H1 (cell line): ENCODE data around the gene TRNP1. TPM values are rescaled to one million over a fixed set of nuclear protein-coding genes. Genes with fewer than 3 reads are reported as not detected.

Experiments
- CTCF ChIA-PET: fragments of 300-600 bp; sonication (Branson Sonifier 250); formaldehyde crosslinking; loops from one replicate; lab custom pipeline; 2021; ENCODE audit not compliant: partially characterized antibody; lab: Charles Lee
- POLR2A ChIA-PET: fragments of 300-600 bp; sonication (Branson Sonifier 250); formaldehyde crosslinking; loops from one replicate; lab custom pipeline; 2021; ENCODE audit warnings: inconsistent platforms; ENCODE audit not compliant: partially characterized antibody; lab: Charles Lee
- DNase-seq, 2 experiments: peaks; one replicate each; pipeline versions ENCODE4 v3.0.0 to v3.0.0-alpha.2; 2010 to 2022; ENCODE audit warnings: low spot score in 2 of 2, low read depth in 1 of 2, mixed read lengths in 1 of 2
- FAIRE-seq: peaks from 2 replicates; lab custom pipeline; 2011; peaks lifted over from hg19 to GRCh38; lab: Jason Lieb, UNC
- H2AFZ ChIP-seq: 2 replicates; pipeline ENCODE4 v1.8.1; 2012; ENCODE audit warnings: low read length, inconsistent platforms
- H2AK5ac ChIP-seq: 2 replicates; pipeline ENCODE4 v1.6.1; 2013; ENCODE audit warnings: low read depth, low read length
- H2BK120ac ChIP-seq: replicated peaks from 2 replicates; pipeline ENCODE3; 2013; ENCODE audit warnings: low read depth, low read length, inconsistent platforms
- H2BK12ac ChIP-seq: 2 replicates; pipeline ENCODE4 v1.6.1; 2013; ENCODE audit warnings: low read depth, low read length
- H2BK15ac ChIP-seq: 2 replicates; pipeline ENCODE4 v1.6.1; 2013; ENCODE audit warnings: low read length
- H2BK20ac ChIP-seq: 2 replicates; pipeline ENCODE4 v1.6.1; 2013; ENCODE audit warnings: low read length
- H2BK5ac ChIP-seq: 2 replicates; pipeline ENCODE4 v1.6.1; 2013; ENCODE audit warnings: low read depth, low read length
- H3K14ac ChIP-seq: 2 replicates; pipeline ENCODE4 v1.6.1; 2013; ENCODE audit warnings: inconsistent platforms; ENCODE audit not compliant: insufficient read length
- H3K18ac ChIP-seq: 2 replicates; pipeline ENCODE4 v1.6.1; 2013; ENCODE audit warnings: low read length; ENCODE audit errors: extremely low read depth
- H3K23ac ChIP-seq: 2 replicates; pipeline ENCODE4 v1.6.1; 2013; ENCODE audit warnings: inconsistent platforms; ENCODE audit not compliant: insufficient read length
- H3K23me2 ChIP-seq: 2 replicates; pipeline ENCODE4 v1.6.1; 2013; ENCODE audit warnings: low read depth, low read length
- H3K27ac ChIP-seq: 2 replicates; pipeline ENCODE4 v1.6.1; 2011; ENCODE audit warnings: low read depth, low read length, inconsistent platforms
- H3K27me3 ChIP-seq, 4 experiments: replicated peaks in 1 of 4; 1 replicate in 1 of 4; 2 replicates in 3 of 4; pipeline versions ENCODE4 v1.6.1 to v1.8.1; 2011 to 2013; ENCODE audit warnings: low read length in 3 of 4, mild to moderate bottlenecking in 3 of 4, inconsistent platforms in 2 of 4, mixed read lengths in 2 of 4, moderate library complexity in 1 of 4; ENCODE audit not compliant: control insufficient read depth in 3 of 4, insufficient read depth in 3 of 4; ENCODE audit errors: extremely low read depth in 1 of 4
- H3K36me3 ChIP-seq, 4 experiments: 2 replicates each; pipeline versions ENCODE4 v1.6.1 to v1.8.1; 2011 to 2013; ENCODE audit warnings: mild to moderate bottlenecking in 4 of 4, low read length in 3 of 4, moderate library complexity in 2 of 4, control low read depth in 1 of 4, inconsistent platforms in 1 of 4; ENCODE audit not compliant: insufficient read depth in 4 of 4, control insufficient read depth in 2 of 4
- H3K4ac ChIP-seq: replicated peaks from 2 replicates; pipeline ENCODE3; 2013; ENCODE audit warnings: low read length, low read depth, mixed read lengths, inconsistent platforms; ENCODE audit not compliant: insufficient read length
- H3K4me1 ChIP-seq, 4 experiments: replicated peaks in 1 of 4; 1 replicate in 1 of 4; 2 replicates in 3 of 4; pipeline versions ENCODE4 v1.6.1 to v1.8.1; 2011 to 2013; ENCODE audit warnings: low read length in 3 of 4, inconsistent platforms in 2 of 4, mixed read lengths in 1 of 4; ENCODE audit not compliant: insufficient read depth in 4 of 4, control insufficient read depth in 3 of 4
- H3K4me2 ChIP-seq, 2 experiments: 2 replicates each; pipeline versions ENCODE4 v1.6.1 to v1.8.1; 2011 to 2013; ENCODE audit warnings: low read depth in 2 of 2, low read length in 2 of 2, control low read depth in 1 of 2, inconsistent platforms in 1 of 2, mild to moderate bottlenecking in 1 of 2; ENCODE audit not compliant: insufficient read depth in 1 of 2
- H3K4me3 ChIP-seq, 4 experiments: fragments of 200-600, 300-600 bp in 1 of 4; sonication (generic), shearing (Covaris generic), sonication (Bioruptor Twin) in 1 of 4; 2 replicates each; pipeline versions ENCODE4 v1.5.1 to v1.8.1; 2011 to 2016; ENCODE audit warnings: low read length in 4 of 4, low read depth in 3 of 4, control low read depth in 2 of 4, inconsistent platforms in 2 of 4, mild to moderate bottlenecking in 2 of 4, mixed read lengths in 1 of 4, moderate library complexity in 1 of 4; ENCODE audit not compliant: insufficient read depth in 2 of 4; ENCODE audit errors: extremely low read depth in 1 of 4
- H3K56ac ChIP-seq: replicated peaks from 2 replicates; pipeline ENCODE3; 2013; ENCODE audit warnings: low read depth, mild to moderate bottlenecking, mixed read lengths, low read length, inconsistent platforms; ENCODE audit not compliant: insufficient read length
- H3K79me1 ChIP-seq: 2 replicates; pipeline ENCODE4 v1.6.1; 2013; ENCODE audit warnings: low read depth, low read length, control low read depth
- H3K79me2 ChIP-seq, 2 experiments: 2 replicates each; pipeline versions ENCODE4 v1.6.1 to v1.8.1; 2012 to 2013; ENCODE audit warnings: low read length in 2 of 2, mild to moderate bottlenecking in 2 of 2, inconsistent platforms in 1 of 2; ENCODE audit not compliant: insufficient read depth in 2 of 2, control insufficient read depth in 1 of 2
- H3K9ac ChIP-seq, 4 experiments: replicated peaks in 1 of 4; 1 replicate in 1 of 4; 2 replicates in 3 of 4; pipeline versions ENCODE4 v1.6.1 to v1.8.1; 2011 to 2013; ENCODE audit warnings: low read depth in 3 of 4, low read length in 3 of 4, control low read depth in 2 of 4, mild to moderate bottlenecking in 2 of 4, moderate library complexity in 2 of 4, inconsistent platforms in 1 of 4; ENCODE audit errors: extremely low read depth in 1 of 4
- H3K9me3 ChIP-seq, 2 experiments: 2 replicates each; pipeline versions ENCODE4 v1.6.1 to v1.8.1; 2012 to 2013; ENCODE audit warnings: mild to moderate bottlenecking in 2 of 2, moderate library complexity in 2 of 2, control low read depth in 1 of 2, inconsistent platforms in 1 of 2, low read depth in 1 of 2, low read length in 1 of 2, mixed read lengths in 1 of 2; ENCODE audit not compliant: insufficient read depth in 2 of 2
- H4K20me1 ChIP-seq, 2 experiments: replicated peaks in 1 of 2; 2 replicates each; pipeline versions ENCODE3 to v1.8.1; 2011 to 2013; ENCODE audit warnings: inconsistent platforms in 2 of 2, low read length in 2 of 2, mild to moderate bottlenecking in 1 of 2; ENCODE audit not compliant: insufficient read depth in 2 of 2, control insufficient read depth in 1 of 2
- H4K5ac ChIP-seq: 2 replicates; pipeline ENCODE4 v1.6.1; 2013; ENCODE audit warnings: low read length, low read depth, mixed read lengths, inconsistent platforms; ENCODE audit not compliant: insufficient read length
- H4K8ac ChIP-seq: 2 replicates; pipeline ENCODE4 v1.8.0; 2013; ENCODE audit warnings: mild to moderate bottlenecking, moderate library complexity, low read length, inconsistent platforms; ENCODE audit not compliant: insufficient read depth; ENCODE audit errors: extremely low read depth
- H4K91ac ChIP-seq: replicated peaks from 2 replicates; pipeline ENCODE3; 2013; ENCODE audit warnings: low read length, mixed read lengths, inconsistent platforms; ENCODE audit not compliant: insufficient read length
- ASH2L ChIP-seq: fragments of 200-600, 300-600 bp; sonication (generic); IDR thresholded peaks from one replicate; pipeline ENCODE4 v1.7.1; 2017; ENCODE audit warnings: low read length
- BCL11A ChIP-seq, 2 experiments: IDR thresholded peaks; one replicate each; pipeline ENCODE4 v1.6.1; 2011; ENCODE audit warnings: low read depth in 2 of 2, low read length in 2 of 2, mild to moderate bottlenecking in 2 of 2
- CBX8 ChIP-seq: fragments of 300-800, 300-1000 bp; sonication (generic); IDR thresholded peaks from 2 replicates; pipeline ENCODE4 v1.7.1; 2016; ENCODE audit warnings: low read depth, low read length, borderline replicate concordance
- EZH2 ChIP-seq: fragments of 200-600 bp; sonication (generic); IDR thresholded peaks from 2 replicates; pipeline ENCODE4 v1.7.1; 2012; ENCODE audit warnings: low read depth, mild to moderate bottlenecking, moderate library complexity, low read length, inconsistent platforms; ENCODE audit not compliant: severe bottlenecking
- FOSL1 ChIP-seq: IDR thresholded peaks from 2 replicates; pipeline ENCODE4 v1.6.1; 2011; ENCODE audit warnings: mild to moderate bottlenecking, low read depth, low read length, moderate library complexity; ENCODE audit not compliant: insufficient read depth
- HDAC6 ChIP-seq: IDR thresholded peaks from one replicate; pipeline ENCODE4 v1.7.1; 2012; ENCODE audit warnings: low read depth, mild to moderate bottlenecking, inconsistent platforms, low read length, moderate library complexity
- MAFK ChIP-seq: IDR thresholded peaks from 2 replicates; pipeline ENCODE4 v1.6.1; 2012; ENCODE audit warnings: low read depth, mild to moderate bottlenecking, improper control_type of control experiment, low read length
- PHF8 ChIP-seq: fragments of 200-600 bp; sonication (generic); conservative IDR thresholded peaks from 2 replicates; pipeline ENCODE4 v1.7.1; 2012; ENCODE audit warnings: low read depth, mild to moderate bottlenecking, inconsistent platforms, low read length, moderate library complexity
- SIN3A ChIP-seq, 2 experiments: IDR thresholded peaks in 1 of 2; conservative IDR thresholded peaks in 1 of 2; 2 replicates each; pipeline ENCODE4 v1.6.1; 2011 to 2012; ENCODE audit warnings: low read length in 2 of 2, improper control_type of control experiment in 1 of 2, low read depth in 1 of 2, mild to moderate bottlenecking in 1 of 2
- WGBS, 2 experiments: shearing (Covaris generic) in 1 of 2; methylation state at CpG; one replicate each; pipeline versions ENCODE4 v1.1.6 to v1.1.7; 2013 to 2015; ENCODE audit warnings: low lambda C conversion rate in 2 of 2, mixed read lengths in 2 of 2, inconsistent platforms in 1 of 2, low coverage in 1 of 2, missing lambda C conversion rate in 1 of 2; ENCODE audit not compliant: insufficient replicate concordance in 2 of 2, insufficient coverage in 1 of 2, insufficient read length in 1 of 2; ENCODE audit errors: extremely low coverage in 1 of 2, missing lambda C conversion rate in 1 of 2; 5-methylcytosine and 5-hydroxymethylcytosine counted together
- polyA plus RNA-seq, 7 experiments: library from polyadenylated mRNA; depleted of rRNA in 3 of 7; stranded (reverse) in 5 of 7; unstranded in 2 of 7; fragments of >200 nt in 5 of 7; fragments of 200-250 nt in 2 of 7; gene quantifications; 1 replicate in 5 of 7; 2 replicates in 1 of 7; 4 replicates in 1 of 7; pipeline versions ENCODE4 v1.2.1 to v1.2.3, GENCODE V29; 2011 to 2013; ENCODE audit warnings: missing spikeins in 2 of 7, mixed read lengths in 2 of 7
- total RNA-seq: library from RNA; stranded (reverse); fragmentation: NEBNext Ultra II Directional; extraction: Animal tissue kit (Norgen Biotek cat#: 25700); gene quantifications from 2 replicates; pipeline ENCODE4 v1.2.1, GENCODE V29; 2021
- TF ChIP-seq, protein P1 (sequence below): IDR thresholded peaks from 2 replicates; pipeline ENCODE4 v1.6.1; 2012; ENCODE audit warnings: low read length, inconsistent platforms

The TRNP1 gene
- total and polyA plus RNA-seq, 2 of the 8 experiments (the other 6 are each of a cell fraction or from before 2014, with no cell fraction given), result 51.7 to 102 TPM

DNA sequence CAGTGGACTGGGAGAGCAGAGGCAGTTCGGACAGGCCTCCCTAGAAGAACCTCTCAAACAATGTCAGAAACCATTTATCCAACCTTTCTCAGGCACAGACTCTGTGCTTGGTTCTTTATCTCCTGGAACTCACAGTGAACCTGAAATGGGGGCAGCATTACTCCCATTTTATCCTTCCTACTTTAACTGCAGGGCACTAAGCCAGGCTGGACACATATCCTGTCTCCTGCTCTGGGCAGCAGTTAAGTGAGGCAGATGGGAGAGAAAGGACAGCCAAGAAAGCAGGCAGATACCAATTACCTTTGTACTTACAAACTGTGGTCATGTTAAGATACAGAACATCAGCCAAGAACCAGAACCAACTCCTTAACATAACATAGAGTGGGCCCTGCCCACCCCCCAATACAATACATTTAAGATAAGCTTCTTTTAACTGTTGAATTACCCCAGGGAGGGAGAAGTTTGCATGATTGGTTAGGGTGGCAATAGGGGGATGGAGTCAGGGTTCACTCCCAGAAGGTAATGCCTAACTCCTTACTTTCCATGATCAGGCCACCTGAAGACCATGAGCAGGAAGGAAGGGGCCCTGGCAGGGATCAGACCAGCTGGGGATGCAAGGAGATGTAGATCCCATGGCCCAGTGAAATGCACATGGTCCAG, 44.1 kb upstream of the TRNP1 start:
- Histone ChIP-seq H3K4me2 (no peak overlapping the region), H3K36me3 (peaks cover 2 to 37% (median 15%) of the 10 kb centered on the region in 4 experiments; a peak in 7 of 8 replicates), H3K27me3 (no peaks in the 10 kb centered on the region), H3K14ac (no peak overlapping the region), H3K4me3 (no peak overlapping the region), H2BK15ac (no peak overlapping the region), H4K8ac (no peak overlapping the region), H3K9me3 (no peaks in the 10 kb centered on the region), H2BK12ac (no peak overlapping the region), H2AFZ (no peak overlapping the region), H4K20me1 (peaks cover 0 to 5% of the 10 kb centered on the region in 2 experiments), H4K91ac (no peak overlapping the region), H2BK5ac (no peak overlapping the region), H3K23ac (no peak overlapping the region), H3K23me2 (no peaks in the 10 kb centered on the region), H3K18ac (no peak overlapping the region), H3K4ac (no peak overlapping the region), H2BK20ac (no peak overlapping the region), H2AK5ac (no peak overlapping the region), H3K27ac (no peak overlapping the region), H3K9ac (no peak overlapping the region), H3K79me2 (no peaks in the 10 kb centered on the region), H3K56ac (no peak overlapping the region), H3K79me1 (no peaks in the 10 kb centered on the region), H3K4me1 (no peaks in the 10 kb centered on the region), H4K5ac (no peak overlapping the region), H2BK120ac (no peak overlapping the region)
- ChIA-PET CTCF (interaction anchor here (0.8 to 1.5 kb wide), 3 partner anchors 9 to 47 kb away, joined by 3 read pairs; no protein-coding TSS in a partner anchor), POLR2A (interaction anchor here (0.7 to 5.3 kb wide), 10 partner anchors 8 to 81 kb away, joined by 3 to 26 read pairs (median 6); partner anchors contain the start of genes GPATCH3, GPN2, KDF1 and NUDC)
- no peak for FAIRE-seq
- 90% methylated on average over 1 of the region's 1 CpG; no CpG with 5 or more reads in 1 of the 2 experiments for WGBS, 2 experiments
- DNase-seq, result no peak
- TF ChIP-seq HDAC6 (no peak), SIN3A (conservative IDR thresholded peaks at IDR 0.05 in 1 of 2, IDR thresholded peaks at IDR 0.05 in 1 of 2; ENCODE audit: low read depth in 1 of 2, low read length in 2 of 2) (no peak), ASH2L (no peak), PHF8 (no peak), BCL11A (IDR thresholded peaks at IDR 0.05; ENCODE audit: low read depth in 2 of 2, low read length in 2 of 2) (no peak), MAFK (no peak), CBX8 (no peak), EZH2 (no peak), FOSL1 (no peak)
- TF ChIP-seq, protein P1, sequence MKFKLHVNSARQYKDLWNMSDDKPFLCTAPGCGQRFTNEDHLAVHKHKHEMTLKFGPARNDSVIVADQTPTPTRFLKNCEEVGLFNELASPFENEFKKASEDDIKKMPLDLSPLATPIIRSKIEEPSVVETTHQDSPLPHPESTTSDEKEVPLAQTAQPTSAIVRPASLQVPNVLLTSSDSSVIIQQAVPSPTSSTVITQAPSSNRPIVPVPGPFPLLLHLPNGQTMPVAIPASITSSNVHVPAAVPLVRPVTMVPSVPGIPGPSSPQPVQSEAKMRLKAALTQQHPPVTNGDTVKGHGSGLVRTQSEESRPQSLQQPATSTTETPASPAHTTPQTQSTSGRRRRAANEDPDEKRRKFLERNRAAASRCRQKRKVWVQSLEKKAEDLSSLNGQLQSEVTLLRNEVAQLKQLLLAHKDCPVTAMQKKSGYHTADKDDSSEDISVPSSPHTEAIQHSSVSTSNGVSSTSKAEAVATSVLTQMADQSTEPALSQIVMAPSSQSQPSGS, result no peak
